ENCODE data around the gene KRTAP5-6. TPM values are rescaled to one million over a fixed set of nuclear protein-coding genes. Genes with fewer than 3 reads are reported as not detected.

The KRTAP5-6 gene
- total RNA-seq, 1 experiment from 2014 or later, result not detected

DNA sequence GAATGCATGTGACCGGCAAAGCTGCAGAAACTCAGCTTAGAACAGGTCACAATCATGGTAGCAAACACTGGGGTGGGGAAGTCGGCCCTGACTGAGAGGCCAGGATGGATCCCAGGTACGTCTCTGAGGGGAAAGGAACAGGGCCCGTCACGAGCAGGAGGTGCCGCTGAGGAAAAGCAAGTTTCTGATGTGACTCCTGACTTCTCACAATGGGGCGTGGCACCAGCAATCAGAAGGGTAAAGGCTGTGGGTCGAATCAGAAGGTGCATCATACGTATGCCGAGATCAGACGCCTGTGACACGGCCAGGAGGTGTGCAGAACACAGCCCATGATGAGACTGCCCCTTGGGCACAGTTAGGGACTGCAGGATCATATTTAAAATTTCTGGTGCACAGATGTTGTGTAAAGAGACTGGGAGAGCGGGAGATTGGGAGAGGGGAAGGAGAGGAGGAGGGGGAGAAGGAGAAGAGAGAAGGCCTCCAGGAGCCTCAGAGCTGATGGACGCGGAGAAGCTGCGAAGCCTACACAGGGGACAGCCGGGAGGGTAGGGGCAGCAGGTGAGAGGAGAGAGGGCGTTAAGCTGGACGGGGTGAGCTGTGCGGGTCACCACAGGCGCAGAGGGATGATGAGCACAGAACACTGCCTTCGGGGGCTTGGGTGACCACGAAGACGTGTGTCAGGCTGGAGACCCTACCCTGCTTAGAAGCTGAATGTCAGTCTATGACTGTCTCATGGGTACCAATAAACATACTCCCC lies 36.7 kb upstream of the KRTAP5-6 start:
- intact Hi-C loops (cut with micrococcal nuclease), result no loop called here
- ChIA-PET RAD21 (ENCODE audit: low non-redundant PET in 1 of 2, low total read pairs in 2 of 2, uncharacterized antibody in 2 of 2, unreplicated experiment in 2 of 2) (no interaction called here), CTCF (no interaction called here), POLR2A (no interaction called here)
- Histone ChIP-seq H3K9ac (ENCODE audit: low read length) (no peak overlapping the region), H3K4me2 (ENCODE audit: low read length) (no peak overlapping the region), H3K27ac (ENCODE audit: low read depth, low read length) (no peak overlapping the region), H3K4me3 (replicated peaks in 1 of 2; ENCODE audit: low read depth in 1 of 2, low read length in 2 of 2) (no peak overlapping the region), H4K20me1 (ENCODE audit: insufficient read depth) (no peaks in the 10 kb centered on the region), H2AFZ (ENCODE audit: low read depth, low read length, poor library complexity, severe bottlenecking) (no peak overlapping the region), H3K9me3 (ENCODE audit: control insufficient read depth in 1 of 2, insufficient read depth in 1 of 2, low read depth in 1 of 2, low read length in 2 of 2) (no peaks in the 10 kb centered on the region), H3K36me3 (ENCODE audit: control insufficient read depth in 1 of 2, insufficient read depth in 2 of 2, low read length in 2 of 2) (no peaks in the 10 kb centered on the region), H3K79me2 (ENCODE audit: insufficient read depth, low read length) (no peaks in the 10 kb centered on the region), H3K27me3 (ENCODE audit: insufficient read depth, low read length) (no peaks in the 10 kb centered on the region), H3K4me1 (ENCODE audit: control insufficient read depth in 1 of 2, insufficient read depth in 2 of 2, low read length in 2 of 2) (no peaks in the 10 kb centered on the region), H3K9me2 (ENCODE audit: insufficient read depth) (no peaks in the 10 kb centered on the region)
- no TSS peak for BruUV-seq (replicated peaks)
- no peak for TF ChIP-seq SP1 (IDR thresholded peaks at IDR 0.05; ENCODE audit: low read depth)
- no peak for TF ChIP-seq ZNF274 (IDR thresholded peaks at IDR 0.05; ENCODE audit: low read depth, low read length)
- TF ChIP-seq TCF7L2 (IDR thresholded peaks at IDR 0.05; ENCODE audit: borderline replicate concordance, extremely low read depth, insufficient read depth, insufficient read length), result no peak
- no peak for TF ChIP-seq SRF (IDR thresholded peaks at IDR 0.05; ENCODE audit: low read depth)
- no peak for TF ChIP-seq ELF1 (IDR thresholded peaks at IDR 0.05; ENCODE audit: borderline replicate concordance, low read depth)
- no peak for TF ChIP-seq POLR2AphosphoS5 (IDR thresholded peaks at IDR 0.05; ENCODE audit: low read depth, low read length)
- TF ChIP-seq JUND (IDR thresholded peaks at IDR 0.05), result no peak
- TF ChIP-seq CTCF (IDR thresholded peaks at IDR 0.05 in 2 of 3, conservative IDR thresholded peaks at IDR 0.05 in 1 of 3; ENCODE audit: borderline replicate concordance in 1 of 3, insufficient read depth in 1 of 3, low read depth in 2 of 3, low read length in 2 of 3), result no peak
- TF ChIP-seq, protein P1, sequence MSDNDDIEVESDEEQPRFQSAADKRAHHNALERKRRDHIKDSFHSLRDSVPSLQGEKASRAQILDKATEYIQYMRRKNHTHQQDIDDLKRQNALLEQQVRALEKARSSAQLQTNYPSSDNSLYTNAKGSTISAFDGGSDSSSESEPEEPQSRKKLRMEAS (IDR thresholded peaks at IDR 0.05), result no peak
- no peak for TF ChIP-seq FOSL1 (IDR thresholded peaks at IDR 0.05; ENCODE audit: low read depth)
- no peak for TF ChIP-seq YY1 (IDR thresholded peaks at IDR 0.05; ENCODE audit: extremely low read depth, insufficient replicate concordance, low read depth, low read length)
- TF ChIP-seq CEBPB (IDR thresholded peaks at IDR 0.05; ENCODE audit: low read depth), result no peak
- TF ChIP-seq, protein P2, sequence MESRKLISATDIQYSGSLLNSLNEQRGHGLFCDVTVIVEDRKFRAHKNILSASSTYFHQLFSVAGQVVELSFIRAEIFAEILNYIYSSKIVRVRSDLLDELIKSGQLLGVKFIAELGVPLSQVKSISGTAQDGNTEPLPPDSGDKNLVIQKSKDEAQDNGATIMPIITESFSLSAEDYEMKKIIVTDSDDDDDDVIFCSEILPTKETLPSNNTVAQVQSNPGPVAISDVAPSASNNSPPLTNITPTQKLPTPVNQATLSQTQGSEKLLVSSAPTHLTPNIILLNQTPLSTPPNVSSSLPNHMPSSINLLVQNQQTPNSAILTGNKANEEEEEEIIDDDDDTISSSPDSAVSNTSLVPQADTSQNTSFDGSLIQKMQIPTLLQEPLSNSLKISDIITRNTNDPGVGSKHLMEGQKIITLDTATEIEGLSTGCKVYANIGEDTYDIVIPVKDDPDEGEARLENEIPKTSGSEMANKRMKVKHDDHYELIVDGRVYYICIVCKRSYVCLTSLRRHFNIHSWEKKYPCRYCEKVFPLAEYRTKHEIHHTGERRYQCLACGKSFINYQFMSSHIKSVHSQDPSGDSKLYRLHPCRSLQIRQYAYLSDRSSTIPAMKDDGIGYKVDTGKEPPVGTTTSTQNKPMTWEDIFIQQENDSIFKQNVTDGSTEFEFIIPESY (IDR thresholded peaks at IDR 0.05; ENCODE audit: extremely low read depth, insufficient replicate concordance, low read length), result no peak
- TF ChIP-seq POLR2A (IDR thresholded peaks at IDR 0.05; ENCODE audit: borderline replicate concordance, extremely low read depth, insufficient read depth, insufficient read length), result no peak
- TF ChIP-seq ZFX (IDR thresholded peaks at IDR 0.05), result no peak
- no peak for TF ChIP-seq EZH2 (IDR thresholded peaks at IDR 0.05)
- TF ChIP-seq SIN3A (IDR thresholded peaks at IDR 0.05; ENCODE audit: low read depth), result no peak
- no peak for TF ChIP-seq CBX3 (IDR thresholded peaks at IDR 0.05; ENCODE audit: low read depth)
- no peak for TF ChIP-seq EZH2phosphoT487 (IDR thresholded peaks at IDR 0.05; ENCODE audit: borderline replicate concordance)
- ATAC-seq, result no peak
- no peak for DNase-seq (ENCODE audit: low read depth, low spot score)
